ENCODE results near the gene MICAL2.

MICAL2 gene

DNA sequence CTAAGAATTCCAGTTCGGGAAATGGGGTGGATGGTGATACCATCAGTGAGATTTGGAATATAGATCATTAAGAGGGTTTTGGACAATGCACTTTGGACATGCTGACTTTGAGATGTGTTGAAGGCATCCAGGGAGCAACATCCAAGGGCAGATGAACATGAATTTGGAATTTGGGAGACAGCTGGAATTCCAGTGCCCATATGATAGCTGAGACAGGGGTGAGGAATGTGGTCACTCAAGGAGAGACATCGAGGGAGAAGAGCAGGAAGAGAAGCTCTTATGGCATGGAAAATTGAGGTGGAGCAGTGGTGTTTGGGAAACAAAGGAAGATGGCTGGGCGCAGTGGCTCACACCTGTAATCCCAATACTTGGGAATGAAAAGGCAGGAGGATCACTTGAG, 11.8 kb upstream of the MICAL2 start:
- no peak for DNase-seq (ENCODE audit: low spot score)

- no peak for DNase-seq (ENCODE audit: low spot score)
Measured at GRCh38 chr11:12099132-12099873, 11.1 kb upstream of the MICAL2 start.

DNA sequence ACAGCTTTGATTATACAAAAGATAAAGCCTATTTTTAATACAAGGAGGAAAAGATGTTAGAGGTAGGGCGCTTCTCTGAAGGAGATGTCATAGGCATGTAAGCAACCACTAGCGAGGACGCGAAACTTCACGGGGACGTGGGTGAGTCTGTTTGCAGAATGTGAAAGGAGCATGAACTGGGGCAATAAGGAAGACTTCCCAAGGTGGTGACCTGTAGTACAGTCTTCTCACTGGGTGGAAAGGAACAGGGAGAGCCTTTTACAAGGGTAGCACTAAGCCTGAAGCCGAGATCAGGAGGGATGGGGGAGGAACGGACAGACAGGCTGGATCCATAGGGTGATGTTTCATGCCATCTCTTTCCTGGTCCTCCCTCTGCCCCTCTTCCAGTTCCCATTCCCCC, 10.0 kb upstream of the MICAL2 start:
- DNase-seq (ENCODE audit: low spot score), result no peak

- no peak for DNase-seq (ENCODE audit: low spot score)
Measured at GRCh38 chr11:12100841-12101242, 9.5 kb upstream of the MICAL2 start.

GRCh38 chr11:12101318-12101717, 9.1 kb upstream of the MICAL2 start:
- no peak for DNase-seq (ENCODE audit: low spot score)

GRCh38 chr11:12102588-12103410, 7.6 kb upstream of the MICAL2 start:
- DNase-seq (ENCODE audit: low spot score), result no peak

DNA sequence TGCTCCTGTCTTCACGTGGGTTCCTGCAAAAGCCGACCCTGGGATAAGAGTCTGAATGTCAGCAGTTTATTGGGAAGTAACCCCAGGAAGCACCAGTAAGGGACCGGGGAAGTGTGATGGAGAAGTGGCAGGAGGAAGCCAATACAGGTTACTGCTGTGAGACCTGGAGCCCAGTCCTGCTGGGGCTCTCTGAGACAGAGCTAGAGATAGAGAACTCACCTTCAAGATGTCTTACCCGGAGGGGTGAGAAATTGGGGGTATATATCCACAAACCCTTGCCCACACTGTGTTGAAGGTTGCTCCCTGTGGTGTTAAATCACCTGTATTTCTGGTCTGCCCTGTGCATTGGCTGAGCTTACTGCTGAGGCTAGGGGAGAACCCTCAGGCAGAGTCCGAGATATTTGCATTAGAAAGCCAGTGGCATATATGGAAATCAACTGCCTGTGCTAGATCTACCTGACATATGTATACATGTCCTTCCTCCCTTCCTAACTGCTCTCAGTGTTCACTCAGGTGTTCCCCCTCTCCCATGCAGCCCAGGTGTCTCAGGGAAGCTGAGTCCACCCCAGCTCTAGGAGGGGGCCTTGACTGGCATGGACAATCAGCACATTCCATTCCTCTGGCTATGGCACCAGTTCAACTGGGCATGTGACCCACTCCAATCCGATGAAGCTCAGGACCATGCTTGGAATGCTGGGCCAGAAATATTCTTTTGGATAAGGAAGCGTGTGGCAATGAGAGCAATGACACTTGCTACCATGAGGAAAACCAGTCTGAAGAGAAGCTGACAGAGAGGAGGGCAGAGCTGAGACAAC, 6.8 kb upstream of the MICAL2 start:
- DNase-seq (ENCODE audit: low spot score), result no peak

DNA sequence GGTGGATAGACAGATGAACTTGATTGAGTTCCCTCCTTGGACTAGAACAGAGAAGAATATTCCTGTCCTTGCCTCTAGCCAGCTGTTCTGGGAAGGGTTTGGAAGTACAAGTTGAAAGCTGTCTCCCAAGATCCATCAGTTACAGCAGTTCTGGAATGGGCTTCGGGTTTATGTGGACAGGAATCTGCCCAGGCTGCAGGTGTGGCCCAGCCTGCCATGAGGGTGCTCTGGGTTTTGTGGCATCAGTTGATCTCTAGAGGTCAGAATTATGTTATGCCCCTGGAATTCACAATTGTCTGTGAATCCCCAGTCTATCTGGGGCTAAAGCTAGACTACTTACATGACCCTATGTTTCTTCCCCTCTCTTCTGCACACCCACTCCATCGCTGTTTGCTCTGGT, 4.9 kb upstream of the MICAL2 start:
- no peak for DNase-seq (ENCODE audit: low spot score)

GRCh38 chr11:12106101-12106500, 4.3 kb upstream of the MICAL2 start:
- no peak for DNase-seq (ENCODE audit: low spot score)

DNA sequence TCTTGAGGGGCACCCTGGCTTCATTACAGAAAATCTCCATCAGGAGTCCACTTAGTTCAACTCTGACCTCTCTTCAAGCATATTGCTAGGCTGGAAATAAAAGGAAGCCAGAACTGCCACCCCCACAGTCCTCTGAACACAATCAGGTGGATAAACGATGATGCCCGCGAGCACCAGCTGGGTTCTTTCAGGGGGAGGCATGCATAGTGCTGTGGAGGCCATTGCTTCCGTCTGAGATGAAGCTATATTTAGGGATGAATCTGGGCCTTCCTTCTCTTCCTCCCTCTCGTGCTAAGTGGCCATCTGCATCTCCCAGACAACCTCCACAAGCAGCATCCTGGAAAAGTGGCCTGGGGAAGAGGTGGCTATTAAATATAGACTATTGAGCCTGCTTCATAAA, 3.9 kb upstream of the MICAL2 start:
- DNase-seq (ENCODE audit: low spot score), result no peak

- no peak for DNase-seq (ENCODE audit: low spot score)
Measured at GRCh38 chr11:12108875-12109453, 1.4 kb upstream of the MICAL2 start.

- no peak for DNase-seq (ENCODE audit: low spot score)
Measured at GRCh38 chr11:12109591-12110196, 696 bp upstream of the MICAL2 start.

GRCh38 chr11:12110714-12111548, 541 bp downstream of the MICAL2 start:
- no peak for DNase-seq (ENCODE audit: low spot score)

- no peak for DNase-seq (ENCODE audit: low spot score)
Measured at GRCh38 chr11:12111549-12112520, 1.4 kb downstream of the MICAL2 start.

DNA sequence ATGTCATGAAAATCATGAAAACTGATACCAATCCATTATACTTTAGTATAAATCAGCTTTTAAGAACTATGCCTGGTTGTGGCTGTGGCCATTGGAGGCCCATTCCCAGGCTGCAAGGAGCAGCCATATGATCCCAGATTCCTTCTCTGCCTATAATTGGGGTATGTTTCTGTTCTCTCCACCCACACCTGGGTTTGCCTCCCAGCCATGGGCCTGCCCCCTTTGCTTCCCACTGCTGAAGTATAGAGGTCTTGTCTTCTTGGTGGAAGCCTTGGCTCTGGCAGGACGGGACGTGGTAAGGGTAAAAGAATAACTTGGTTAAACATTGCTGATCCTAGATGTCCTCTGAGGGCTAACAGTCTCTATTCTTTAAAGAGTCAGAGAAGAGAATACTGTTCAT, 2.4 kb downstream of the MICAL2 start:
- no peak for DNase-seq (ENCODE audit: low spot score)

- no peak for DNase-seq (ENCODE audit: low spot score)
Measured at GRCh38 chr11:12113294-12113693, 2.9 kb downstream of the MICAL2 start.

DNA sequence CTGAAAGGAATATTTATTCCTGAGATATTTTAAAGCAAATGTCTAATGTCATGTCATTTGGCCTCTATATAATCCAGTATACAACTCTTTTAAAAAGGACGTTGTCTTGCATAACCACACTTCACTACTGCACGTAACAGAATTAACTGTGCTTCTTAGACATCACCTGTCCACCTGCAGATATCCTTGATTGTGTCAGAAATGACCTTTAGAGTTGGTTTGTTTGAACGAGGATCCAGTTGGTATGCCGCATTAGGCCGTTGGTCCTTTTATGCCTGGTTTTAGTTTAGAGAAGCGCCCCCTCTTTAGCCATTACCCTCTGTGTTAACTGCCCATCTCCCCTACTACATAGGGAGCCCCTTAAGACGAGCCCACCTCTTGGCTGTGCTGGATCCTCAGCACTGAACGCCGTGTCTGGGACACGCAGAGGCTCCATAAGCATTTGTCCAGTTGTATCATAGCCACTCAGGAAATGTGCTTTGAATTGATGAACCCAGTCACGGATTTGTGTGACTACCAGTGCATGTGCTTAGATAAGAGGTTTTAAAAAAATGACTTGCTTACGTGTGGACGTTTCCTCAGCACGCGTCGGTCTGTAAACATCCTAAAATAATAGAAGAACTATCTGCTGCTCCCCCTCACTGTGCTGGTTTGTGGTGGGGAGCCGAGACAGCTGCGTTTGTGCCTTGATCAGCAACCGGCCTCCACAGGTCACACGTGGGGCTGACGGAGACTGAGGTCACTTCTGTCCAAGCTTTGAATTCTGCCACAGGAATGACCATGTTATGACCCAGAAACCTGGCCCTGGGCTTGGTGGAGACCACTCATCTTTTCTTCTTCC, 4.0 kb downstream of the MICAL2 start:
- no peak for DNase-seq (ENCODE audit: low spot score)

GRCh38 chr11:12116425-12117032, 6.1 kb downstream of the MICAL2 start:
- DNase-seq (ENCODE audit: low spot score), result no peak
